T-cell (primary cell): ENCODE results near the gene ACSL5. TPM values are rescaled to one million over a fixed set of nuclear protein-coding genes. Genes with fewer than 3 reads are reported as not detected.

Experiments
- total RNA-seq, 35 experiments: library from RNA in 6 of 35; stranded (reverse) in 6 of 35; fragments of 120-200 nt in 1 of 35; gene quantifications; one replicate each; pipeline versions ENCODE4 v1.2.1 to v1.2.4 and lab custom pipeline; 2013 to 2026

ACSL5 gene
- total RNA-seq, 5 donors from 2014 or later (not counting 1 experiment from before 2014, with no cell fraction given): 36.0 to 48.9 (median 39.9) TPM

Other genes starting within 250 kb of the ACSL5 start
- 1 to 10 TPM; 4.4 to 8.6 (median 5.9) TPM for gene GPAM, start 190.4 kb upstream of the ACSL5 start, total RNA-seq
- gene TECTB, start 90.7 kb upstream of the ACSL5 start, total RNA-seq: not detected
- 10 to 100 TPM; 39.4 to 51.4 (median 45.9) TPM for gene ZDHHC6, start 72.8 kb downstream of the ACSL5 start, total RNA-seq
- gene VTI1A, start 73.1 kb downstream of the ACSL5 start, total RNA-seq: 10 to 100 TPM; 41.3 to 53.6 (median 43.5) TPM